Measurements from ENCODE around the gene GAPVD1.

Gene GAPVD1

GRCh38 chr9:125405938-125406809, 144.5 kb downstream of the GAPVD1 start:
- DNase-seq (ENCODE audit: low read depth in 2 of 2), result no peak

- DNase-seq (ENCODE audit: low read depth in 2 of 2), result no peak
Measured at GRCh38 chr9:125406810-125407087, 145.1 kb downstream of the GAPVD1 start.

GRCh38 chr9:125407432-125407973, 145.9 kb downstream of the GAPVD1 start:
- DNase-seq (ENCODE audit: low read depth in 2 of 2), result no peak

GRCh38 chr9:125407974-125408900, 146.6 kb downstream of the GAPVD1 start:
- DNase-seq (ENCODE audit: low read depth in 2 of 2), result peak; percentile 42 to 58

GRCh38 chr9:125409217-125409636, 147.6 kb downstream of the GAPVD1 start:
- DNase-seq (ENCODE audit: low read depth in 2 of 2), result no peak

- peak; percentile 25 to 37 for DNase-seq (ENCODE audit: low read depth in 2 of 2)
Measured at GRCh38 chr9:125409637-125410521, 148.3 kb downstream of the GAPVD1 start.

GRCh38 chr9:125410522-125410894, 148.9 kb downstream of the GAPVD1 start:
- no peak for DNase-seq (ENCODE audit: low read depth in 2 of 2)

GRCh38 chr9:125411171-125411756, 149.6 kb downstream of the GAPVD1 start:
- no peak for DNase-seq (ENCODE audit: low read depth in 2 of 2)

GRCh38 chr9:125412166-125412565, 150.5 kb downstream of the GAPVD1 start:
- no peak for DNase-seq (ENCODE audit: low read depth in 2 of 2)

- no peak for DNase-seq (ENCODE audit: low read depth in 2 of 2)
Measured at GRCh38 chr9:125413579-125413978, 152.0 kb downstream of the GAPVD1 start.

GRCh38 chr9:125415583-125416460, 154.2 kb downstream of the GAPVD1 start:
- no peak for DNase-seq (ENCODE audit: low read depth in 2 of 2)

GRCh38 chr9:125416517-125416916, 154.9 kb downstream of the GAPVD1 start:
- DNase-seq (ENCODE audit: low read depth in 2 of 2), result no peak

All from stimulated activated CD8-positive, alpha-beta memory T cell treated with anti-CD3 and anti-CD28 coated beads, Interleukin-15, amount 100 ng/mL, for 48 hours (primary cell).